Activated CD4-positive, alpha-beta T cell treated with anti-CD3 and anti-CD28 coated beads, Interleukin-2, Interleukin-4, amounts not matched to agents 100 ng/mL and 50 ng/mL, durations not matched to agents 16 hours and 8 hours (primary cell): ENCODE results near the gene PPP2R1B.
"Not testable (repeated sequence)": the region's sequence is repeated elsewhere in the genome, so short reads cannot be mapped to it uniquely, and the experiment has no call there.

Source experiments
- DNase-seq: peaks from one replicate; pipeline ENCODE4 v3.0.0-alpha.2; 2020; ENCODE audit warnings: low spot score

The PPP2R1B gene

DNA sequence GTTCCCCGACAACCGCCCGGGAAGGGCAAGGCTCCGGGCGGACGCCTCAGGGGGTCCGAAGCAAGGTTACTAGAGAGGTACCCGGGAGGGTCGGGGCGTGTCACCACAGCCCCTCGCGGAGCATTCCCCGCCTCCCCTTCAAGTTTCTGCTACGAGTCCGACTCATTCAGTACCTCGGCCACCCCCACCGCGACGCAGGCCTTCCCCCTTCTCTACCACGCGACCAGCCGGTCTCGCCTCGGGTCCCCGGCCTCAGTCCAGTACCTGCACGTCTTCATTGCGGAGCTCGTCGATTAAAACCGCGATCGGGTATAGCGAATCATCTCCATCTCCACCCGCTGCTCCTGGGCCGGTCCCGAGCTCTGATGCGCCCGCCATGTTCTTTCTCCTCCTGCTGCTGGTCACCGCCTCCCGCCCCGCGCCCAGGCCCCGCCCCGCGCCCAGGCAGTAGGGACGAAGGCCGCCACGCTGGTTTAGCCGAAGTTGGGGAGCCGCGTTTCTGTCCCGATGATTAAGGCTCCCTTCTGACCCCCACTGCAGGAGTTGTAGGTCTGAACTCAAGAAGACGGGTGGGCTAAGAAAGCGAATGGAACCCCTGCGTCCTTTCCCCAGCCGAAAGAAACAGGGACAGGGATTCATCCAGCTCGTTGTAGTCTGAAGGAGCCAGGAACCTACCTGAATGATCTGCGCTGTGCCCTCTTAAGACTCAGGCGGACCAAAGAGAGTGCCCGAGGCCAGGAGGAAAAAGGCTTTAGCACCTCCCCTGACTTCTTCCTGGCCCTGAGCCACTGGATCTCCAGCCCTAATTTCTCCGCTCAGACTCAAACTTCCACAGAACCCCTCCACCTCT is at the start of gene PPP2R1B:
Gene PPP2R1B (minus strand): TSS at position 406 of the 850 bp plus-strand sequence. CDS start 28 bp downstream, at position 378.
- DNase-seq = peak; percentile 72

DNA sequence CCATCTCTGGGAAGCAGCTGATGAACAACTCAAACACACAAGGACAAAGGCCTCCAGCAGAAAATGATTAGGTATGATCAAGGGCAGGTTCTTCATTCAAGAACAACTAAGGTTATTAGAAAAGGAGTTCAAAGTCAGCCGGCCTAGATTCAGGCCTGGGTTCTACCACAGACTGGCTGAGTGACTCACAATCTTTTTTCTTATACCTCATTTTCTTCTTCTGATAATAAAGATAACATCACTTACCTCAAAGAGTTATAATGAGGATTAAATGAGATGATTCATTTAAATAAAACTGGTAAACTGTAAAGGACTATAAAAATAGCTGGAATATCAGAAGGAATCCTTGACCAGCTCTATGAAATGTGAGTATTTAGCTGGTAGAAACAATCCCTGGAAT is 49.3 kb upstream of the PPP2R1B start:
- DNase-seq = no peak

DNA sequence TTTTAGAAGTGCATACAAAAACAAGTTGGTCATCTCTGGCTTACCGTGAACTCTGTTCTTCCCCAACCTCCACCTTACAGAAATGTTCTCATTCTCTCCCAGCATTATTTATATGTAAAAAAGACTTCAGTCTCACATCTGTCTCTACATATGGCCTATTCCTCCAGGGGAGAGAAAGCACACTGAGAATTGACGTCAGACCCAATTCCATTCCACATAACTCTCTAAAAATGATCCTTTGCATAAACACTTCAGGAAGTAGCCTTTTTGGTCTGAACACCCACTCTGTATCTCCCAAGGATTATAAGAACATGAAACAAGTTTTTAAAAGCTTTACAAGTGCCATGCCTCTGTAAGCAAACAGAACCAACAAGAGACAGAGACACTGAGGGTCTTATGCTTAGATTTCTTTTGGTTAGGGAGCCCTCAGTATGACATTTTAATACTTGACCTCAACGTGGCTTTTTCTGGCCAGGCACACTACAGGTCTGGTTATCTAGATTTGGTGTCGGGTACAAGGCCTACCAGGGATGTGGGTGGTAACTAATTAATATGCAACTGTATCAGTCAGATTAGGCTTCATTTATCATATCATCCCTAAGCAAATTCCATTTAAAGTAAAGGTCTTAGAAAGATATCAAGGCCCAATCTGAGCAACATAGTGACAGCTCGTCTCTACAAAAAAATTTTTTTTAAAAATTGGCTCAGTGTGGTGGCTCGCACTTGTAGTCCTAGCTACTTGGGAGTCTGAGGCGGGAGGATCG is 48.5 kb upstream of the PPP2R1B start:
- no peak for DNase-seq

DNA sequence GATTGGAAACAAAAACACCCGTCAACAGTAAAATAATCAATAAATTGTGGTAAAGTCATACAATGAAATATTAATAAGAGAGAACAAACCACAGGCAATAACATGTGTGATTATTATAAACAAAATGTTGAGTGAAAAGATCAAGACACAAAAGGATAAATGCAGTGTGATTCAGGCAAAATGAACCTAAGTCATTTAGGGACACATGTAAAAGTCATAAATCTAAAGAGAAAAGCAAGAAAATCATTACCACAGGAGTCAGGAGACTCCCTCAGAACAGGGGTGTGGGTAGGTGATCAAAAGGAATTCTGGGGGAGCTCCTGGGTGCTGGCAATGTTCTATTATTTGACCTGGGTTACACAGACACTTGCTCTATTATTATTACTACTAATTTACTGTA is 47.9 kb upstream of the PPP2R1B start:
- DNase-seq = no peak

GRCh38 chr11:111812211-111812610 is 46.0 kb upstream of the PPP2R1B start:
- DNase-seq = no peak

DNA sequence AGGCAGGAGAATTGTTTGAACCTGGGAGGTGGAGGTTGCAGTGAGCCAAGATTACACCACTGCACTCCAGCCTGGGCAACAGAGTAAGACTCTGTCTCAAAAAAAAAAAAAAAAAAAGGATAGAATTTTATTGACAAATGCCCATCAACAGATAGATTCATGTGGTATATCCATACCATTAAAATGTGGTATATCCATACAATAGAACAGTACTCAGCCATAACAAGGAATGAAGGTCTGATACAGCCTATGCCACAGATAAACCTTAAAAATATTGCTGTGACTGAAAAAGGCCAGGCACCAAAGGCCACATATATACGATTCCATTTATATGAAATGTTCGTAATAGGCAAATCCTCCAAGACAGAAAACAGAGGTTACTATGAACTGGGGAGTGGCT is 45.3 kb upstream of the PPP2R1B start:
- no peak for DNase-seq

DNA sequence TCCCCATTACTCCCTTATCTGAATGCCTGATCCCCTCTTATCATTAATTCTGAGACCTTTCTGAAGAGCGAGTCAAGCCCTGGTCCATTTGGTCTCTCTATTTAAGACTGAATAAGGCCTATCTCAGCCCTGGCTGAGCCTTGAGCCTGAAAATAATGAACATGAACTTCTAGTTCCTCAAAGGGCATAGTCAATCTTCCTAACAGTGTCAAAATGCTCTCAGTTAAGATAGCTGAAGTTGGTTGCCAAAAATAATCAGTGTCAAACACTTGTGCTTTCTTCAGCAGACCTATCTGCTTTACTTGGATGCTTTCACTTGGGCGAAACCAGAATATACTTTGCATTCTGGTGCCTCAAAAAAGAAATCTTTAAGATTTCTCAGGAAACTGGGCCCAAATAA is 42.6 kb upstream of the PPP2R1B start:
- DNase-seq = no peak

DNA sequence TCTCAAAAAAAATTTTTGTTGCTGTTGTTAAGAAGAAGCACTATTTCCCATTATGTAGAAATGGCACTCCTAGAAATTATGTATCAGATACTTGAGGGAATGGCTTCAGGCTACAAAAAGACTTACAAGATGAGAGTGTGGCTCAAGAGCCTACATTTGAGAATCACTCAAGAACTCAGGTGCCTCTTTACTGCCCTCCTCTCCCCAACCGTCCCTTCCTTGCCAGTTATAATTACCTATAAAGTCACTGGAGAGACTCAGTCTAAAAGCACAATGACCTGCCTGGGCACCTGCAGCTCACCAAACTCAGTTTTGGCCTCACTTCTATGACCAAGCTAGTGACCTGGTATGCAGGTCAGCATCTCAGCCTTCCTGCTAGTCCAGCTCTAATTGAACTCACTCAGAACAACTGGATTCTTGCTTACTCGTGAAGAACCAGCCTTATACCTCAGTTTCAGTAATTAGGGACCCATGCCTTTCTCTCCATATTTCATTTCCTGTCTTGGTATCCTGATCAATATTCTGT is 41.9 kb upstream of the PPP2R1B start:
- no peak for DNase-seq

- no peak for DNase-seq
These were observed 40.9 kb upstream of the PPP2R1B start for GRCh38 chr11:111807076-111807475.

DNA sequence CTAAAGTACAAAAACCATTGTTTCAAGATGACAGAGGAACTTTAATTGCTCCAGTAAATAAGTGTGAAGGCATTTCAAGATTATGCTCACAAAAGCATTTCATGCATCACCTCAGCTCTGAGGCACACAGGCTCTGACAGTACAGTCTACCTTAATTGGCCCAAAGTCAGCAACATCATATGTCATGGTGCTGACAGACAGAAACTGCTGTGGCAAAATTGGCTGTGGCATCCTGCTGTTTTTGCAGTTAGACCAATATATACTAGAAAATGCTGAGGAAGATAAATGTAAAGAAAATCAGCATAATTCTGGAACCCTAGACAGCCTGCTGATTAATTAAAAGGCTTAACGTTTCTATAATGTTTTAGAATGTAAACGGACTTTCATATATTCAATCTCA is 34.9 kb upstream of the PPP2R1B start:
- DNase-seq = no peak

GRCh38 chr11:111798279-111798678 is 32.1 kb upstream of the PPP2R1B start:
- DNase-seq = no peak

DNA sequence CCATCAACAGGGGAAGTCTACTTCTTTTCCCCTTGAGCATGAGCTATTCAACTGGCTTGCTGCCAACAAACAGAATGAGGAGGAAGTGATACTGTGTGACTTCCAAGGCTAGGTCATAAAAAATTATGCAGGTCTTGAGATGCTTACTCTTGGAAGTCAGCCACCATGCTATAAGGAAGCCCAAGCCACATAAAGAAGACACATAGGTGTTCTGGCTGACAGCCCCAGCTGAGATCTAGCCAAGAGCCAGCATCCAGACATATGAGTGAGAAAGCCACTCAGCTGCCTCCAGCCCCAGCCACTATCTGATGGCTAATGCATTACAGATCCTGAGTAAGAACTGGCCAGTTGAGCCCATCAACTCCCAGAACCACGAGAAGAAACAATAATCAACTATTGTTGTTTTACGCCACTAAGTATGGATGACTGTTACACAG is 31.0 kb upstream of the PPP2R1B start:
- DNase-seq = no peak

- no peak for DNase-seq
These were observed 30.5 kb upstream of the PPP2R1B start for GRCh38 chr11:111796696-111797095.

- DNase-seq = no peak
These were observed 29.3 kb upstream of the PPP2R1B start for GRCh38 chr11:111795334-111795985.

- no peak for DNase-seq
These were observed 27.7 kb upstream of the PPP2R1B start for GRCh38 chr11:111793863-111794262.

DNA sequence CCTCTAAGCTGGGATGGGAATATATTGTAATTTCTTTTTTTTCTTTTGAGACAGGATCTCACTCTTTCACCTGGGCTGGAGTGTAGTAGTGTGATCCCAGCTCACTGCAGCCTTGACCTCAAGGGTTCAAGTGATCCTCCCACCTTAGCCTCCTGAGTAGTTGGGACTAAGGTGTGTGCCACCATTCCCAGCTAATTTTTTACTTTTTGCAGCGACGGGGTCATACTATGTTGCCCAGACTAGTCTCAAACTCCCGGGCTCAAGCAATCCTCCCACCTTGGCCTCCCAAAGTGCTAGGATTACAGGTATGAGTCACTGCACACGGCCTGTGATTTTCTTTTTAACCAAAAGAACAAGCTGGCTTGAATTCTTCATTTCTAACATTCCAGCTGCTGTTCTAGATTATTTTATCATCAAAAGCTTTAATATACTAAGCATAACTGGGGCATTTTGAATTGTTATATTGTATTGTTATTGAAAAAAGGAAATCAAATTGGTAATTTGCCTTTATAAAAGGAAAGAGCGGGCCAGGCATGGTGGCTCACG is 26.8 kb upstream of the PPP2R1B start:
- no peak for DNase-seq

- no peak for DNase-seq
These were observed 26.1 kb upstream of the PPP2R1B start for GRCh38 chr11:111792314-111792713.

DNA sequence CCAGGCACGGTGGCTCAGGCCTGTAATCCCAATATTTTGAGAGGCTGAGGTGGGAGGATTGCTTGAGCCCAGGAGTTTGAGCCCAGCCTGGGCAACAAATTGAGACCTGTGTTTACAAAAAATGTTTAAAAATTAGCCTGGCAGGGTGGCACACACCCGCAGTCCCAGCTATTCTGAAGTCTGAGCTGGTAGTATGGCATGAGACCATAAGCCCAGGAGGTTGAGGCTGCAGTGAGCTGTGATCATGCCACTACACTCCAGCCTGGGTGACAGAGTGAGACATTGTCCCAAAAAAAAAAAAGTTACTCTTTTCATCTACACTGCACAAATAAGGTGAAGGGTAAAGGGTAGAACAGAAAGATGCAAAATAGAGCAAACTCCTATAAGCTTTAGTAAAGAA is 22.3 kb upstream of the PPP2R1B start:
- no peak for DNase-seq

DNA sequence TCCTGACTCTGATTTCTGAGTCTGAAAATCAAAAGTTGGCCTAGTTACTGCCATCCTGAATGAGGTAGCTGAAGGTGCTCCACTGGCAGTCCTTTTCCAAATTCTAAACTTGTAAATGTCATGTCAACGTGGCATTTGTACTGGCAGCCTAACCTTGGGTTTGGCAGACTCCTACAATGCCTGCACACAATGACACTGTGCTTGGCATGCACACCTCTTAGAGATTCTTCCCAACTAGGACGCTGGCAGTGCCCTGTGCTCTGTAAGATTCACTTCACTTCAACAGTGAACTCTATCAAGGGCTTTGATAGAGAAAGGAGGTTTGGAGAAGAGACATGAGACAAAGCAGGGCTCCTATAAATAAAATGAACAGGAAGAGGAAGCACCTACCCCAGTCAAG is 21.9 kb upstream of the PPP2R1B start:
- no peak for DNase-seq

DNA sequence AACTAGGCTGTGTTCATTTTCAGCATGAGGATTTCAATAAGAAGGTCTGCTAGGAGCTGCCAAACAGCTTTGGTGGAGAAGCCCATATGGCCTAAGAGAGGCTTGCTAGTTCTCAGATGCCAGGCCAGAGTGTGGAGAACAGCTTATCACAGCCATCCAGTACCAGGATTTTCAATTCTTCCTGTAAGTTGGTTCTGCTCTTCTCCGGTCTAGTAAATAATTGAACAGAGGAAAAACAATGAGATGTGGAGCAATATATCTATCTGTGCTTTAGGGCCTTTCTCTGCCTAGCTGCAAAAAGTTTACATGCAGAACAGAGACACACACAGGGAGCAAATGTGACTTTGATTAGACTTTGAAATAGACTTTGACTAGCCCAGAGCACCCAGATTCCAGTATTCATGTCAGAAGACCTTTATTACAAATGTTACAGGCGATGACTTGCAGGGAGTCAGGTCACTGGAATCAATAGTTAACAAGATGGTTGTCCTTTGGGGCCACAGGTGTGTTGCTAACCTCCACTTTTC is 19.8 kb upstream of the PPP2R1B start:
- no peak for DNase-seq

GRCh38 chr11:111785076-111785475 is 18.9 kb upstream of the PPP2R1B start:
- DNase-seq = no peak

- DNase-seq = not testable (repeated sequence)
These were observed 18.1 kb upstream of the PPP2R1B start for GRCh38 chr11:111784311-111784710.
